HG03066 (cell line): Measurements from ENCODE around the gene FAM171A1.
"Not testable (repeated sequence)": the region's sequence is repeated elsewhere in the genome, so short reads cannot be mapped to it uniquely, and the experiment has no call there.

Experiments
- ATAC-seq: cut with Tn5 transposase; IDR thresholded peaks from one replicate; pipeline ENCODE4 v1.9.1; 2021; ENCODE audit warnings: low read depth; ENCODE audit not compliant: unreplicated experiment

Gene FAM171A1

GRCh38 chr10:15346440-15347141 is 24.5 kb downstream of the FAM171A1 start:
- no peak for ATAC-seq

GRCh38 chr10:15345450-15345849 is 25.6 kb downstream of the FAM171A1 start:
- ATAC-seq = no peak

- no peak for ATAC-seq
Observed at GRCh38 chr10:15344876-15345285, 26.2 kb downstream of the FAM171A1 start.

GRCh38 chr10:15344256-15344875 is 26.7 kb downstream of the FAM171A1 start:
- no peak for ATAC-seq

DNA sequence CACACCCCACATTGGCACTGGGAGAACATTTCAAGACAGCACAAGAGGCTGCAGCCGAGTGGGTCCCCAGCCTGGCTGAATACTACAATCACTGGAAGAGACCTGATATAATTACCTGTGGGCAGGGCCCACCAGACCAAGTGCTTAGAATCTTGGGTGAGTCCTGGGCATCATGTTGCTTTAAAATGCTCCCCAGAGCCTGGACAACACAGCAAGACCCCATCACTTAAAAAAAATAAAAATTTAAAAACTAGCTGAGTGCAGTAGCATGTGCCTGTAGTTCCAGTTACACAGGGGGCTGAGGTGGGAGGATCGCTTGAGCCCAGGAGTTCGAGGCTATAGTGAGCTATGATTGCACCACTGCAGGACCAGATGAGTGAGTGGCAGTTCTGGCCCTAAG is 28.1 kb downstream of the FAM171A1 start:
- ATAC-seq = no peak

GRCh38 chr10:15341502-15342128 is 29.5 kb downstream of the FAM171A1 start:
- ATAC-seq = no peak

- no peak for ATAC-seq
Observed at GRCh38 chr10:15339892-15340291, 31.2 kb downstream of the FAM171A1 start.

GRCh38 chr10:15337441-15337923 is 33.6 kb downstream of the FAM171A1 start:
- ATAC-seq = not testable (repeated sequence)

GRCh38 chr10:15336211-15336610 is 34.9 kb downstream of the FAM171A1 start:
- ATAC-seq = no peak

- no peak for ATAC-seq
Observed at GRCh38 chr10:15335508-15335907, 35.6 kb downstream of the FAM171A1 start.

DNA sequence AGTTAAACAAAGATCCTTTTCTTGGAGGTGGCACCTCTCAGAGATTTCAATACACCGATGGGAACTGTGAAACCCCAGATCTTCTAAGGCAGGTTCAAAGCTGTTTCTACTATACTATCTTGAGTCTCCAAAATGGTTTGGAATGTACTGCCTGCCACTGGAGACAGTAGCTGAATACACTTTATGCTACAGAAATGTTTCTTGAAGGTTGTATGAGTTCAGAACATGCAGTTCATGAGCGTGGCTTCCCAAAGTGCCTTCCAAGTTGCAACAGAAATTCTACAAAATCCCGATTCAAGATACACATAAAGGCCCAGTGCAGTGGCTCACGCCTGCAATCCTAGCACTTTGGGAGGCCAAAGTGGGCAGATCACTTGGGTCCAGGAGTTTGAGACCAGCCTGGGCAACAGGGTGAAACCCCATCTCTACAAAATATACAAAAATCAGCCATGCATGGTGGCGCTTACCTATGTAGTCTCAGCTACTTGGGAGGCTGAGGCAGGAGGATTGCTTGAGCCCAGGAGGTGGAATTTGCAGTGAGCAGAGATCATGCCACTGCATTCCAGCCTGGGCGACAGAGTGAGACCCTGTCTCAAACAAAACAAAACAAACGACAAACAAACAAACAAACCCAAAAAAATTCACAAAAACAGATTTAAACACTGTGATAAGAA is 36.3 kb downstream of the FAM171A1 start:
- no peak for ATAC-seq

GRCh38 chr10:15333909-15334649 is 37.0 kb downstream of the FAM171A1 start:
- no peak for ATAC-seq

DNA sequence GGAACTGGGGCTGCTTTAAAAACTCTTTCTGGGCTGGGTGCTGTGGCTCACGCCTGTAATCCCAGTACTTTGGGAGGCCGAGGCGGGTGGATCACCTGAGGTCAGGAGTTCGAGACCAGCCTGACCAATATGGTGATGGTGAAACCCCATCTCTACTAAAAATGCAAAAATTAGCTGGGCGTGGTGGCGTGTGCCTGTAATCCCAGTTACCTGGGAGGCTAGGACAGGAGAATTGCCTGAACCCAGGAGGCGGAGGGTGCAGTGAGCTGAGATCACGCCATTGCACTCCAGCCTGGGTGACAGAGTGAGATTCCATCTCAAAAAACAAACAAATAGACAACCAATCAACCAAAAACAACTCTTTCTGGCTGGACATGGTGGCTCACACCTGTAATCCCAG is 37.9 kb downstream of the FAM171A1 start:
- not testable (repeated sequence) for ATAC-seq

GRCh38 chr10:15331461-15331860 is 39.6 kb downstream of the FAM171A1 start:
- no peak for ATAC-seq

GRCh38 chr10:15329437-15329836 is 41.7 kb downstream of the FAM171A1 start:
- no peak for ATAC-seq

DNA sequence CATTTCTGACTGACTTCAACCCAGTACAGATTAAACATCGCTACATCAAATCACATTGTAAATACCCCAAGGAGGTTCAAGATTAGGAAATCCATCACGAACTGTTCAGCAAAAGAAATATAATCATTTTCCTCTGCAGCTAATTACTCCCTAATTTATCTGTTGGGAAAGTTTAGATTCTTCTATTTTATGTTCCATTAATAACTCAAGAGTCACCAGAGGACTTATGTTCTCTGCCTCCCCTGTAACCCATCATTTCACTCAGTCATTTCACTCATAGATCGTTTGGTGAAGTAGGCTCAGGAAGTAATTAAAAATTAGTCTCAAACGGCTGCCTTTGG is 45.2 kb downstream of the FAM171A1 start:
- ATAC-seq = no peak

- ATAC-seq = no peak
Observed at GRCh38 chr10:15325243-15325943, 45.7 kb downstream of the FAM171A1 start.

- no peak for ATAC-seq
Observed at GRCh38 chr10:15324611-15325010, 46.5 kb downstream of the FAM171A1 start.

DNA sequence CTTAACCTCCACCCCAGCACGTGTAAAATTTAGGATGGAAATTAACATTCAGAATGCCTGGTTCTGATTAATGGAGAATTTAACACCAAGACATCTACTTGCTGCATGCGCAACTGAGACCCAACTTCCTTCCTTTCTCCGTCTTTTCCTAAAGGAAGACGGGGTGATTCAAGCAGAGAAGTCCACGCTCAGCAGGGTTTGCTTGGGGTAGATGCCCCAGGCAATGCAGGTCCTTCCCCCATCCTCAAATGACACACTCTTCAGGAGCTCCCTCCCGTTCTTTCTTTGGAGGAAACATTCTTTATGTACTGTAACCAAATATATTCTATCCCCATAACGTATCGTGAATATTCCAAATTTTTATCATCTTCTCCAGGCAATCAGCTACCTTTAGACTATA is 47.0 kb downstream of the FAM171A1 start:
- no peak for ATAC-seq

DNA sequence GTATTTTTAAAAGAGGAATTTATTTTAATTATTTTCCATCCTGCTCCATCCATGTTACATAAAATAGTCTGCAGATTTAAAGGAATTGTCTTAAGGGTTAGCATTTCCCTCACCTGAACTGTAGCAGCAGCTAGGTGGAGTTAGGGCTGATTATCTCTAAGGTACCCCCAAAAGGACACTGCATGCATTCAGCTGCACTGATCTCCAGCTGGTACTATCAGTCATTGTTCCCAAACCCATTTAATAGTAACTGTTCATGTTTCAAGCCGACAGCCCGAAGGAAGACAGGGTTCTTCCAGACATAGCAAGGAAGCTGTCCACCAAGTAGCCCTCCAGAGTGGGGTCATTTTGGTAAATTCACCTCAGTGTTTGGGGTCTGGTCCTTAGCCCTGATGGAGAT is 48.7 kb downstream of the FAM171A1 start:
- ATAC-seq = no peak
